Parathyroid adenoma (tissue), 2 donors: Measurements from ENCODE around the gene PIGL.

Experiments
- H2AFZ ChIP-seq: fragments of 300-600 bp; sonication (generic); one replicate; pipeline ENCODE4 v1.7.0; 2017; ENCODE audit warnings: antibody characterized with exemption, mild to moderate bottlenecking
- H3K27ac ChIP-seq: fragments of 300-600 bp; sonication (generic); one replicate; pipeline ENCODE4 v1.7.0; 2017
- H3K27me3 ChIP-seq: fragments of 300-600 bp; sonication (generic); one replicate; pipeline ENCODE4 v1.7.0; 2017; ENCODE audit warnings: low read length; ENCODE audit not compliant: control insufficient read depth, insufficient read depth
- H3K36me3 ChIP-seq: fragments of 300-600 bp; sonication (generic); one replicate; pipeline ENCODE4 v1.7.0; 2017; ENCODE audit warnings: low read length; ENCODE audit not compliant: control insufficient read depth, insufficient read depth
- H3K4me1 ChIP-seq: fragments of 300-600 bp; sonication (generic); one replicate; pipeline ENCODE4 v1.7.0; 2017; ENCODE audit warnings: control low read depth
- H3K4me2 ChIP-seq: fragments of 300-600 bp; sonication (generic); one replicate; pipeline ENCODE4 v1.7.0; 2017; ENCODE audit warnings: low read length
- H3K4me3 ChIP-seq: fragments of 300-600 bp; sonication (generic); one replicate; pipeline ENCODE4 v1.7.0; 2017; ENCODE audit warnings: low read depth, low read length
- H3K79me2 ChIP-seq: fragments of 300-600 bp; sonication (generic); one replicate; pipeline ENCODE4 v1.7.0; 2017; ENCODE audit warnings: control low read depth
- H3K9ac ChIP-seq: fragments of 300-600 bp; sonication (generic); one replicate; pipeline ENCODE4 v1.7.0; 2017; ENCODE audit warnings: mild to moderate bottlenecking
- H3K9me3 ChIP-seq: fragments of 300-600 bp; sonication (generic); one replicate; pipeline ENCODE4 v1.7.0; 2017; ENCODE audit warnings: low read length; ENCODE audit not compliant: control insufficient read depth
- CTCF ChIP-seq: fragments of 300-600 bp; sonication (generic); IDR thresholded peaks from one replicate; pipeline ENCODE4 v1.7.0; 2017; ENCODE audit warnings: antibody characterized with exemption, mild to moderate bottlenecking
- donor health status: primary hyperparathyroidism.

PIGL gene

GRCh38 chr17:16273499-16273898 is 56.5 kb downstream of the PIGL start:
- Histone ChIP-seq H3K4me1 (peaks cover 5% of the 10 kb centered on the region), H3K79me2 (no peaks in the 10 kb centered on the region), H3K4me2 (no peak overlapping the region), H3K27me3 (no peaks in the 10 kb centered on the region), H3K4me3 (no peak overlapping the region), H3K36me3 (no peaks in the 10 kb centered on the region), H3K9me3 (no peaks in the 10 kb centered on the region), H3K9ac (no peak overlapping the region), H3K27ac (no peak overlapping the region), H2AFZ (no peak overlapping the region)
- no peak for TF ChIP-seq CTCF

DNA sequence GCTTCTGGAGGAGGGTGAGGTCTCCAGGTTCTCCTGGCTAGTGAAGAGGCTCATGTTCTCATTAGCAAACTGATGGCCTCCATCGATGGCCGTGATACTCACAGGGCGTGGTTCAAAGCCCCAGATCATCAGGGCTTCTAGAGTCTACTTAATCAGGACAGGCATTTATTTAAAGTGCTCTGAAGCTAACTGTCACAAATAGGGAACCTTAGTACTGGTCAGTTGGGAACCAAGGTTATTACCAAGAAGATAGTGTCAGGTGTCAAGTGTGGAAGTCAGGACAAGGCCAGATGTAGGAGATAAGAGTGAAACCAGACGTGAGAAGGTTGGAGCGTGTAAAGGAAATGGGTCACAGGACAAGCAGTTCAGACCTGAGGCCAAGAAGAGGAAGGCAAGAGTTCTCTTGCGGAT is 56.9 kb downstream of the PIGL start:
- Histone ChIP-seq H3K36me3 (no peaks in the 10 kb centered on the region), H3K4me2 (no peak overlapping the region), H3K4me1 (peaks cover 5% of the 10 kb centered on the region), H3K4me3 (no peak overlapping the region), H3K9ac (no peak overlapping the region), H3K9me3 (no peaks in the 10 kb centered on the region), H3K27me3 (no peaks in the 10 kb centered on the region), H3K27ac (no peak overlapping the region), H3K79me2 (no peaks in the 10 kb centered on the region), H2AFZ (no peak overlapping the region)
- no peak for TF ChIP-seq CTCF

- Histone ChIP-seq H3K4me2 (no peak overlapping the region), H3K4me3 (no peak overlapping the region), H3K9ac (no peak overlapping the region), H3K27me3 (no peaks in the 10 kb centered on the region), H3K79me2 (no peaks in the 10 kb centered on the region), H3K36me3 (no peaks in the 10 kb centered on the region), H3K4me1 (peaks cover 5% of the 10 kb centered on the region), H3K9me3 (no peaks in the 10 kb centered on the region), H3K27ac (no peak overlapping the region), H2AFZ (no peak overlapping the region)
- no peak for TF ChIP-seq CTCF
Observed at GRCh38 chr17:16275024-16275423, 58.0 kb downstream of the PIGL start.

DNA sequence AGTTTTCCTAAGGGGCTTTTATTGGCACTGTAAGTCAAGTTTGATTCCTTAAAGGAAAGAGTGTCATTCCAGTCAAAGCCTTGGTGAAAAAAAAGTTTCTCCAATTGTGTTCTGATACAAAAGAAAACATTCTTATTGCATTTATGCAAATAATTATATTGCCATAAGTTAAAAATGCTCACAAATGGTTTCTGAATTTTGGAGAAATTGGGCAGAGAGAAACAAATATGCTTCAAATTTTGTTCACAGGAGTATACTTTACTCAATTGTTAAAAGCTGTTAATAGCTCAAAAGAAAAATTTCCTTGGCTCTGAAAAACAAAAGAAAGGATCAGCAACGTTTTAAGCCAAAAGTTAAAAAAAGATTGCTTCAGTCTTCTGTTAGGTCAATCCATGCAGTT is 60.2 kb downstream of the PIGL start:
- Histone ChIP-seq H2AFZ (no peak overlapping the region), H3K4me2 (no peak overlapping the region), H3K4me1 (peaks cover 5% of the 10 kb centered on the region), H3K27ac (no peak overlapping the region), H3K9ac (no peak overlapping the region), H3K79me2 (no peaks in the 10 kb centered on the region), H3K27me3 (no peaks in the 10 kb centered on the region), H3K36me3 (no peaks in the 10 kb centered on the region), H3K9me3 (no peaks in the 10 kb centered on the region), H3K4me3 (no peak overlapping the region)
- no peak for TF ChIP-seq CTCF

GRCh38 chr17:16281351-16281750 is 64.3 kb downstream of the PIGL start:
- Histone ChIP-seq H3K27me3 (no peaks in the 10 kb centered on the region), H3K9me3 (no peaks in the 10 kb centered on the region), H3K4me2 (no peak overlapping the region), H3K27ac (no peak overlapping the region), H2AFZ (no peak overlapping the region), H3K79me2 (no peaks in the 10 kb centered on the region), H3K36me3 (no peaks in the 10 kb centered on the region), H3K4me1 (no peaks in the 10 kb centered on the region), H3K9ac (no peak overlapping the region), H3K4me3 (no peak overlapping the region)
- no peak for TF ChIP-seq CTCF
